Mesothelial cell of epicardium (in vitro differentiated cells): ENCODE measurements around the gene EPN2. TPM values are rescaled to one million over a fixed set of nuclear protein-coding genes. Genes with fewer than 3 reads are reported as not detected.

Source experiments
- DNase-seq, 2 experiments: peaks; one replicate each; pipeline ENCODE4 v3.0.0; 2021; ENCODE audit warnings: low spot score in 2 of 2; ENCODE audit not compliant: unreplicated experiment in 2 of 2
- H3K27ac Mint-ChIP-seq: 2 replicates; pipeline ENCODE4 v1.8.0; 2021; ENCODE audit warnings: mixed read lengths
- H3K27me3 Mint-ChIP-seq: 2 replicates; pipeline ENCODE4 v1.8.0; 2021; ENCODE audit warnings: low read depth, mixed read lengths
- H3K36me3 Mint-ChIP-seq: 2 replicates; pipeline ENCODE4 v1.8.0; 2021; ENCODE audit warnings: mixed read lengths
- H3K4me1 Mint-ChIP-seq: 2 replicates; pipeline ENCODE4 v1.8.0; 2021; ENCODE audit warnings: mixed read lengths
- H3K4me3 Mint-ChIP-seq: 2 replicates; pipeline ENCODE4 v1.8.0; 2021; ENCODE audit warnings: mild to moderate bottlenecking, moderate library complexity, mixed read lengths
- H3K9me3 Mint-ChIP-seq: 2 replicates; pipeline ENCODE4 v1.8.0; 2021; ENCODE audit warnings: mixed read lengths
- CTCF ChIP-seq: fragments of 200-600 bp; sonication (generic); IDR thresholded peaks from one replicate; pipeline ENCODE4 v1.5.0; 2021; ENCODE audit warnings: antibody characterized with exemption; ENCODE audit not compliant: unreplicated experiment
- microRNA-seq: library from miRNA; unstranded; fragments of <30 nt; microRNA quantifications from one replicate; pipeline ENCODE4 v1.2.0, GENCODE V29; 2021; ENCODE audit warnings: inconsistent platforms, mixed read lengths
- total RNA-seq: library from RNA; stranded (reverse); gene quantifications from 3 replicates; pipeline ENCODE4 v1.2.1, GENCODE V29; 2021

Gene EPN2
- total RNA-seq, 1 donor from 2014 or later: 70.2 TPM

- H3K4me1 Mint-ChIP-seq: peaks cover 59% of the 10 kb centered on the region
- H3K27me3 Mint-ChIP-seq: no peaks in the 10 kb centered on the region
- TF ChIP-seq CTCF: no peak
- H3K36me3 Mint-ChIP-seq: peaks cover 18% of the 10 kb centered on the region
- H3K27ac Mint-ChIP-seq: peak overlapping the region; percentile 68
- no peak for DNase-seq
- no peaks in the 10 kb centered on the region for H3K9me3 Mint-ChIP-seq
- peak overlapping the region; percentile 75 for H3K4me3 Mint-ChIP-seq
These were observed 147.7 kb downstream of the EPN2 start for GRCh38 chr17:19384723-19385391.

- no peak for TF ChIP-seq CTCF
- H3K9me3 Mint-ChIP-seq: no peaks in the 10 kb centered on the region
- peaks cover 62% of the 10 kb centered on the region for H3K4me1 Mint-ChIP-seq
- no peaks in the 10 kb centered on the region for H3K27me3 Mint-ChIP-seq
- peak overlapping the region; percentile 75 for H3K4me3 Mint-ChIP-seq
- no peak for DNase-seq
- no peak overlapping the region for H3K27ac Mint-ChIP-seq
- H3K36me3 Mint-ChIP-seq: peaks cover 16% of the 10 kb centered on the region
These were observed 148.4 kb downstream of the EPN2 start for GRCh38 chr17:19385521-19385983.

Small RNA genes within 50 kb of the gene (microRNA-seq; reads per million reads assigned to microRNA genes)
- 1,274 reads per million, percentile 82 among the genes with 10 or more reads in this experiment for gene MIR1180

Other genes starting within 250 kb of the EPN2 start
- 14.5 to 15.0 TPM (median 15.0 TPM) in 3 replicates for gene FAM83G, start 232.6 kb upstream of the EPN2 start, total RNA-seq
- 1.4 to 1.8 TPM (median 1.6 TPM) in 3 replicates for gene GRAP, start 190.4 kb upstream of the EPN2 start, total RNA-seq
- gene GRAPL, start 109.8 kb upstream of the EPN2 start, total RNA-seq: 1.5 to 2.7 TPM (median 2.1 TPM) in 3 replicates
- 20.9 to 26.2 TPM (median 22.2 TPM) in 3 replicates for gene B9D1, start 125.4 kb downstream of the EPN2 start, total RNA-seq
- 46.0 to 49.0 TPM (median 47.6 TPM) in 3 replicates for gene MAPK7, start 141.1 kb downstream of the EPN2 start, total RNA-seq
- 194 to 213 TPM (median 210 TPM) in 3 replicates for gene MFAP4, start 149.8 kb downstream of the EPN2 start, total RNA-seq
- 2.7 to 4.8 TPM (median 4.2 TPM) in 3 replicates for gene RNF112, start 173.9 kb downstream of the EPN2 start, total RNA-seq